Measurements from ENCODE around the gene CACNA1G.

DNA sequence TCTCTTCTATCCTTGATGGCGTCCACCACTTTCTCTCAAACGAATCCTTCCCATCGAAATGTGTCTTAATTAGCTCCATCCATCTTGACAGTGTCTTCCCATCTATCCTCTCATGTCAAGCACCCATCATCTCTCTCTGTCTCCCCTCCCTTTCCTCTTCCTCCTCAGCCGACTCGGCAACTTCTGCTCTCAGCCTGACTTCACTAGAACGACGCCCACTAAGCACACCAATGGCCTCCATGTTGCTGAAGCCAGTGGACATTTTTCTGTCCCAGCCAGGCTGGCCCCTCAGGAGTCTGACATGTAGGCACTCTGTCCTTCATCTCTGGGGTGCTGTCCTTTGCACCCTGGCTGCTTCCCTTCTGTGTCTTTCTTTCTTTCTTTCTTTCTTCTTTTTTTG, 16.0 kb upstream of the CACNA1G start:
- TF ChIP-seq, protein P1, sequence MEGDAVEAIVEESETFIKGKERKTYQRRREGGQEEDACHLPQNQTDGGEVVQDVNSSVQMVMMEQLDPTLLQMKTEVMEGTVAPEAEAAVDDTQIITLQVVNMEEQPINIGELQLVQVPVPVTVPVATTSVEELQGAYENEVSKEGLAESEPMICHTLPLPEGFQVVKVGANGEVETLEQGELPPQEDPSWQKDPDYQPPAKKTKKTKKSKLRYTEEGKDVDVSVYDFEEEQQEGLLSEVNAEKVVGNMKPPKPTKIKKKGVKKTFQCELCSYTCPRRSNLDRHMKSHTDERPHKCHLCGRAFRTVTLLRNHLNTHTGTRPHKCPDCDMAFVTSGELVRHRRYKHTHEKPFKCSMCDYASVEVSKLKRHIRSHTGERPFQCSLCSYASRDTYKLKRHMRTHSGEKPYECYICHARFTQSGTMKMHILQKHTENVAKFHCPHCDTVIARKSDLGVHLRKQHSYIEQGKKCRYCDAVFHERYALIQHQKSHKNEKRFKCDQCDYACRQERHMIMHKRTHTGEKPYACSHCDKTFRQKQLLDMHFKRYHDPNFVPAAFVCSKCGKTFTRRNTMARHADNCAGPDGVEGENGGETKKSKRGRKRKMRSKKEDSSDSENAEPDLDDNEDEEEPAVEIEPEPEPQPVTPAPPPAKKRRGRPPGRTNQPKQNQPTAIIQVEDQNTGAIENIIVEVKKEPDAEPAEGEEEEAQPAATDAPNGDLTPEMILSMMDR (IDR thresholded peaks at IDR 0.05): no peak
- TF ChIP-seq EP300 (IDR thresholded peaks at IDR 0.05) (no peak), POLR2A (IDR thresholded peaks at IDR 0.05) (no peak)
